Stimulated activated CD8-positive, alpha-beta memory T cell treated with anti-CD3 and anti-CD28 coated beads, Interleukin-7, amount 100 ng/mL, for 24 hours (primary cell): Measurements from ENCODE around the gene CASQ1.

Experiments used
- DNase-seq: peaks from one replicate; pipeline ENCODE4 v3.0.0-alpha.2; 2020; ENCODE audit warnings: low read depth

The CASQ1 gene

DNA sequence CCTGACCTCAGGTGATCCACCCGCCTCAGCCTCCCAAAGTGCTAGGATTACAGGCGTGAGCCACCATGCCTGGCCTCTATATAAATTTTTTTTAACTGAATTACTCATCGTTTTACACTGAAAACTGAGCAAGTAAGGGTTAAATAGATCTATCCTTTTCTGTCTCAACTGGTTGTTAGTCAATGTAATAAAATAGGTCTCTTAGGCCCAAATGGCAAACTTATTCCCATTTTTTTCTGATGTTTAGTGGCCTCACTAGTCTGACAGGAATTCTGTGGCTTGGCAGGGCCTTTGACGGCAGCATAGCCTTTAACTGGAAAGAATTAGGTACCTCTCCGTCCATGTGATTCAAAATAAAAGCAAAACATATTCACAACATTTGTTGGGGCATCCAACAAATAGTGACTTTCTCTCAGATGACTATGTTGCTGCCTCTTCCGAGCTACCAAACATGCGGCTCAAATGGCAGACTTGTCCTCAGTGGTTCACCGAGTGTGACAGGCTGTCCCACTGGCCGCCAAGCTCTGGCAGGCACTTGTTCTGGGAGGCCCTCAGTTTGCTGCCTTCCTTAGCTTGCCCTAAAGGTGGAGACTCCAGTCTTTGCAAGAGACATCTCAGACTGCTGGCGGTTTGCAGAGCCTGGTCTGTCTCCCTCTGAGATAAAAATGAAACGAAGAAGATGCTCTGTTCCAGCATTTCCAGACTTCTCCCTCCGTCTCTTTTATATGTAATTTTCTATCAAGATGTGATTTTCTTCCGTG, 21.6 kb upstream of the CASQ1 start:
- DNase-seq = no peak

GRCh38 chr1:160169553-160170399, 20.6 kb upstream of the CASQ1 start:
- DNase-seq = no peak

DNA sequence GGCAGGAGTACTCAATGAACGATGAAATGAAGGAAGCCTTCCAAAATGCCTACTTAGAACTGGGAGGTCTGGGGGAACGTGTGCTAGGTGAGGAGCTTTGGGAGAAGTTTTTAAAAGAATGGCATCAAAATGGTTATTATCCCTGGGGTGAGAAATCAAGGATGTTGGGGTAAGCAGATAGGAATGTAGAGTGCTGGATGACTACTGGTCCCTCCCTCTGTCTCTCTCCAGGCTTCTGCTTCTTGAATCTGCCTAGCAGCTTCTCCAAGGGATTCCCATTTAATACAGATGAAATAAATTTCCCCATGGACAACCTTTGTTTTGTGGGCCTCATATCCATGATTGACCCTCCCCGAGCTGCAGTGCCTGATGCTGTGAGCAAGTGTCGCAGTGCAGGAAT, 19.0 kb upstream of the CASQ1 start:
- no peak for DNase-seq

DNA sequence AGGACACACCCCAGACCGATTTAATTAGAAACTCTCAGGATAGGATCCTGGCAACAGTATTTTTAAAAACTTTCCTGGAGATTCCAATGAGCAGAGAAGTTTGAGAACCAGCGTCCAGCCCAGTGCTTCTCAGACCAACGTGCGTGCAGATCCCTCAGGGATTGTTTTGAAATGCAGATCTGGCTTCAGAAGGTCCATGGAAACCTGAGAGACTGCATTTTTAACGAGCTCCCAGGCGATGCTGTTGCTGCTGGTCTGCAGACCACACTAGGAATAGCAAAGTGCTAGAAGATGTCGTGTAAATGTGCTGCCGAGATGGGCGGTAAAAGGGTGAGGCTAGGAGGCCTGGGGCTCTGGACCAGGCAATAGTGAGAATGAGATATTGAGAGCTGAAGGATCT, 18.4 kb upstream of the CASQ1 start:
- DNase-seq = no peak

DNA sequence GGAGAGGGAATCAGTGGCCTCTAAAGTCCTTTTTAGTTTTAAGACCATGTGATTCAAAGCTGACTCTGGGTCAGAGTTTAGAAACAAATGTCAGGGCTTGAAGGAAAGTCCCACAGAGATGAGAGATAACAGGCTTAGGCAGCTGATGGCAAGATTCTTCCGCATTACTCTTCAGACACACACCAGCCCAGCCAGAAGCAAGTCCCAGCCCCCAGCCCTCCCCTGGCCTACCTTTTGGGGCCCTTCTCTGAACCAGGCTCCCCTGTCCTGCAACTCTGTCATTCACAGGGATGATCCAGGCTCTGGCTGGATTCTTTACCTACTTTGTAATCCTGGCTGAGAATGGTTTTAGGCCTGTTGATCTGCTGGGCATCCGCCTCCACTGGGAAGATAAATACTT, 13.1 kb upstream of the CASQ1 start:
- DNase-seq = no peak

- no peak for DNase-seq
Measured at GRCh38 chr1:160177667-160178066, 12.7 kb upstream of the CASQ1 start.

DNA sequence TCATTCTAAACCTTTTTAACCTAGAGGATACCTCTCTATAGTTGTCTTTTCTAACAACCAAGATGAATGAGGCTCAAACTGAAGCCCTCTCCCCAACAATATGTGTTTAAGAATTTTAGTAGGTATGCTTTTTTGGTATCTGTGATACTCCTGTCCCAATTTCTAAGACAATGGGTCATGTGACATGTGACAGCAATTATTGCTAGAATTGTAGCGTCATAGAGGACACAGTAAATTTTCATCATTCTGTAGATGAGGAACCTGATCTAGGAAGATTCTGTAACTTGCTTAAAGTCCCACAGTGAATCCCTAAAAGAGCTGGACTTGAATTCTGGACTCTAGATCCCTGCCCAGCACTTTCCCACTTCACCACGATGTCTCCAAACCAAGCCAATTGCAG, 11.6 kb upstream of the CASQ1 start:
- DNase-seq = no peak

DNA sequence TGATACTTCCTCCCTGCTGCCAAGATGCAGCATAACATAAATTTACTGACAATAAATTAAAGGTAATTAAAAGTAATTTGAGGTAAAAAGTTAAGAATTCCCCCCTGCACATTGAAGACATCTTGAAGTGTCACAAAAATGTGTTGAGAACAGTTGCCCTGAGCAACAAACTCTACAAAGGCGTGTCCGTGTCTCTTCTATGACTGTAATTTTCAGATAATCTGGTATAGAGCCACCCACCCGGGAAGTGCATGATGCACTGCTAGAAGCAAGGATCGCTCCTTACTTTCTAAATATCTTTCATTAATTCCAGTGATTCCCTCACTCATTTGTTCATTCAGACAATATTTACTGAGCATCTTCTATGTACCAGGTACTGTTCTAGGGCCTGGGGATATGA, 11.0 kb upstream of the CASQ1 start:
- no peak for DNase-seq

GRCh38 chr1:160186246-160186645, 4.1 kb upstream of the CASQ1 start:
- no peak for DNase-seq

- DNase-seq = no peak
Measured at GRCh38 chr1:160186729-160187128, 3.6 kb upstream of the CASQ1 start.

- DNase-seq = no peak
Measured at GRCh38 chr1:160187407-160187806, 3.0 kb upstream of the CASQ1 start.

DNA sequence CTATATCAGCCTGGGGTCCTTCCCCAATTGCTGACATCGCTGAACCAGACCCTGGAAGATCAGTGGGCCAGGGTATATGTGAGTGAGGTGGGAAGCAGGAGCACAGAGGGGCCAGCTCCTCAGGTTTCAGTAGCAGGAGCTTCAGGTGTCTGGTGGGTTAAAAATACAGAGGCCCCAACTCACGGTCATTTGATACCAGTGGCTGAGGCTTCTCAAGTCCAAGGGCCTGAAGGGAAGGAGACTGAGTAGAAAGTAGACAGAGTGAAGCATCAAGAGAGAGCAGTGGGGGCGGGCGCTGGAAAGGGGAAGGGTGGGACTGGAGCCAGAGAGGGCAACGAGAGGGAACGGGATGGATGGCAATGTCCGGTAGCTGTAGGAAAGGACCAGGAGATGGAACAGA, 2.0 kb upstream of the CASQ1 start:
- DNase-seq = no peak

GRCh38 chr1:160191756-160192155, 1.4 kb downstream of the CASQ1 start:
- no peak for DNase-seq

- DNase-seq = no peak
Measured at GRCh38 chr1:160192234-160192633, 1.9 kb downstream of the CASQ1 start.

GRCh38 chr1:160193091-160193819, 2.9 kb downstream of the CASQ1 start:
- DNase-seq = peak; percentile 78

DNA sequence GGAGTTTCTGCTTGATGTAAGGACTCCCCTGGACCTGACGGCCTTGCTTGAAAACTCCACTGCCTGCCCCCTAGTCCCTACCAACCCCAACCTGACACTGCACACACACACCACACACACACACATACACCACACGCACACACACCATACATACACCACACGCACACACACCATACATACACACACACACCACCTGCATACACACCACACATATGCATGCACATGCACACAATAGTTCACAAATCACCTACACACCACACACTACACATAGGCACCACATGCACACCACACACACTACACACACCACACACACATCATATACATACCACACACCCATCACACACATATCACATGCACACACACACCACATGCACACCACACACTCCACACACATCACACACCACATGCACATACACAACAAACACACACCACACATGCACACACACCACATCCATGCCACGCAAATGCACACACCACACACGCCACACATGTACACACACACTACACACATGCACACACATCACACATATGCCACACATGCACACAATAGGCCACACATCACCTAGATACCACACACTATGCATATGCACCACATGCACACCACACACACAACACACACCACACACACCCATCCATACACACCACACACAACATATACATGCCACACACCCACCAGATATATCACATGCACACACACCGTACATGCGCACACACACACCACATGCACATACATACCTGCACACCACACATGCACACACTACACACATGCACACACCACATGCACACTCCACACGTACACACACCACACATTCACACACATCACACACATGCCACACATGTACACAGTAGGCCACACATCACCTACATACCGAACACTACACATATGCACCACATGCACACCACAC, 3.7 kb downstream of the CASQ1 start:
- DNase-seq = no peak

DNA sequence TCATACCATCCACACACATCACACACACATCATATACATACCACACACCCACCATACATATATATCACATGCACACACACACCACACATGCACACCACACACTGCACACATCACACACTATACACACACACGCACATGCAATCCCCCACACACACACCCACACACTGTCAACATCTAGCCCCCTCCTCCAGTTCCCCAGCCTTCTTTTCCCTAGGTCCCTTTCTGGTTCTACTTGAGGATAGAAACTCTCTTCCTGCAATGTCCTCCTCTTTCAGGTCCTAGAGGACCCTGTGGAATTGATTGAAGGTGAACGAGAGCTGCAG, 4.3 kb downstream of the CASQ1 start:
- no peak for DNase-seq

DNA sequence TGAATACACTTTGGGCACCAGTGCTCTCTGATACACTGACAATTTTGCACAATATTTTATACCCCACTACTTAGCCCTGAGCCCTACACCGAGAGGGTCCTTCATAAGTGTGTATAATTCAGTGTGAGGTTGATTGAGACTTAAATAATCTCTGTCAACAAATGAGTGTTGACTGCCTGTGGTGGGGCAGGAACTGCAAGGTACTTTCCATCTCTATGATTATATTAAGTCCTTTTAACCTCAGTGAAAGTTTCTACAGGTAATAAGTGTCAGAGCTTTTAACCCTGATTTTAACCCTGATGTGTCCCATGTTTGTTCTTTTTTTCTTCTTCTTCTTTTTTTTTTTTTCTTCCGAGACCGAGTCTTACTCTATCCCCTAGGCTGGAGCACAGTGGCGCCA, 5.8 kb downstream of the CASQ1 start:
- no peak for DNase-seq

DNA sequence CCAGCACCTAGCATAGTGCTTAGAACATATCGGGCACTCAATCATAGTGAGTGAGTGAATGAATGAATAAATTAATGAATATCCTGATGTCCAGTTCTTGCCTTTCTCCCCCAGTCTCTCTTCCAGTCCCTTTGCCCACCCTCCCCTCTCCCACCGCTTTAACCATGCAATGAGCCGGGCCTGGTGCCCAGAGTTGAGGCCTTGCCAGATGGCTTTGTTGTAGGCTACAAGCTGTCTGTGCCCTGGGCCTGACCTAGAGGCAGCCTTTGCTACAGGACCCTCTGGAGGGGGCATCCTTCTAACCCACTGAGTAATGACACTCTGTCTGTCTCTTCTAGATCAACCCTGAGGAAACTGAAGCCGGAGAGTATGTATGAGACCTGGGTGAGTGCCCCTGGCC, 6.9 kb downstream of the CASQ1 start:
- no peak for DNase-seq

DNA sequence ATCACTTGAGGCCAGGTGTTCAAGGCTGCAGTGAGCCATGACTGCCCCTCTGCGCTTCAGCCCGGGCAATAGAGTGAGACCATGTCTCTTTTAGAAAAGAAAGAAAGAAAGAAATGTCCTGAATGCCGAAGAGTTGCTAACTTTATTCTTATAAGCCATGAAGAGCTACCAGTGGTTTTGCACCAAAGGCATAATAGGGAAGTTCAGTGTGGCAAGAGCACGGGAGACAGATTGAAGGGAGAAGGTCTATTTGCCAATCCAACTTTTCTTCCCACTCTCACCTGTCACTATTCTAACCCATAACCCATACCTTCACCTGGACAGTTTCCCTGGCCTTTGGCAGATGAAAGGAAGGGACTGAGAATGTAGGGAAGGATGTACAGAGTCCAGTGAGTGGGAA, 10.4 kb downstream of the CASQ1 start:
- DNase-seq = no peak

DNA sequence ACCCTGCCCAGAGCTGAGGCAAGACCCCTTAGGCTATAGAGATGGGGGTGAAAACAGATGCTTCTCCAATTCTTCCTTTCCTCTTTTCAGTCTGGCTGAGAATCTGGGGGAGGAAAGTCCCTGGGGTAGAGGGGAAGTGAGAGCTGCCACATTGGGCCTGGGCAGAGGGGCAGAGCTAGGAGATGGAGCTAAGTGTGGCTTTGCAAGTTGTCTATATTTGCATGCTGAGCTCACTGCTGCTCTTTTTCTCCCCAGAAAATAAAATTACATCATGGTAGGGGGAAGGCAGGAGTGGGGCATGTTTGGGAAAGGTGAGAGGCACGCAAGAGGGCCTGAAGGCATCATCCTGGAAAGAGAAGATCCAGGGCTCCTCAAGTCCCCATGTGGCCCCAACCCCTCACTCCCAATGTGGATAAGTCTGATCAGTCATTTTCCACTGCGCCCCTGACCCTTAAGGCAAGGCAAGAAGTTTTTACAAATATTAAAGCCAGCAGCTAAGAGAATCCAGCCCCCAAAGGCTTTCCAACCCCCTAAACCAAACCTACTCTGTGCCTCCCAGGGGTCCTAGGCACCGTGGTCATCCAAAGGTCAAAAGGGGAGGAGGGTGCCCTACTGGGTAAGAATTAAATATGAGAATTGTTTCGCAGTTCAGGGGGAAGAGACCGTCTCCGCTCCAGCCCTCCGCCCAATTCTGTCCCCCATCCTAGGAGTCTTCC, 14.3 kb downstream of the CASQ1 start:
- DNase-seq = no peak
